ENCODE results near the gene KPTN. TPM values are rescaled to one million over a fixed set of nuclear protein-coding genes. Genes with fewer than 3 reads are reported as not detected.

KPTN gene
- total RNA-seq, 2 donors from 2014 or later: 14.7 to 22.9 TPM

GRCh38 chr19:47529018-47529742 is 45.2 kb upstream of the KPTN start:
- Histone ChIP-seq H3K27me3 (ENCODE audit: control insufficient read depth, insufficient read depth, low read length, poor library complexity, severe bottlenecking) (no peaks in the 10 kb centered on the region), H3K27ac (ENCODE audit: low read depth, low read length) (no peak overlapping the region), H3K9ac (ENCODE audit: extremely low read depth, low read length, poor library complexity, severe bottlenecking) (no peak overlapping the region), H3K36me3 (ENCODE audit: control insufficient read depth, insufficient read depth, low read length) (no peaks in the 10 kb centered on the region), H3K4me3 (ENCODE audit: low read length) (no peak overlapping the region), H3K4me1 (ENCODE audit: control insufficient read depth, insufficient read depth, low read length) (no peaks in the 10 kb centered on the region), H3K9me3 (ENCODE audit: control insufficient read depth, low read length) (no peaks in the 10 kb centered on the region)
- TF ChIP-seq CTCF (conservative IDR thresholded peaks at IDR 0.05): no peak
- Mint-ChIP-seq H3K4me3 (no peak overlapping the region), H3K36me3 (ENCODE audit: low read depth) (no peaks in the 10 kb centered on the region), H3K27me3 (ENCODE audit: insufficient read depth) (peaks cover 2% of the 10 kb centered on the region), H3K4me1 (no peaks in the 10 kb centered on the region), H3K27ac (no peak overlapping the region), H3K9me3 (no peaks in the 10 kb centered on the region)
- DNase-seq: no peak
- 84 to 90% methylated on average over 6 to 16 of the region's 16 CpGs for WGBS, 2 experiments (ENCODE audit: insufficient coverage in 1 of 2, insufficient read length in 1 of 2)

- H3K36me3 Mint-ChIP-seq (ENCODE audit: low read depth): no peaks in the 10 kb centered on the region
Measured at GRCh38 chr19:47526798-47527197, 42.8 kb upstream of the KPTN start.

GRCh38 chr19:47523473-47523872 is 39.5 kb upstream of the KPTN start:
- Histone ChIP-seq H3K4me1 (ENCODE audit: control insufficient read depth, insufficient read depth, low read length) (peaks cover 8% of the 10 kb centered on the region), H3K9ac (ENCODE audit: extremely low read depth, low read length, poor library complexity, severe bottlenecking) (no peak overlapping the region), H3K4me3 (ENCODE audit: low read length) (no peak overlapping the region), H3K36me3 (ENCODE audit: control insufficient read depth, insufficient read depth, low read length) (no peaks in the 10 kb centered on the region), H3K9me3 (ENCODE audit: control insufficient read depth, low read length) (no peaks in the 10 kb centered on the region), H3K27ac (ENCODE audit: low read depth, low read length) (no peak overlapping the region), H3K27me3 (ENCODE audit: control insufficient read depth, insufficient read depth, low read length, poor library complexity, severe bottlenecking) (no peaks in the 10 kb centered on the region)
- Mint-ChIP-seq H3K27ac (no peak overlapping the region), H3K4me1 (peaks cover 22% of the 10 kb centered on the region), H3K36me3 (ENCODE audit: low read depth) (no peaks in the 10 kb centered on the region), H3K27me3 (ENCODE audit: insufficient read depth) (no peaks in the 10 kb centered on the region), H3K9me3 (no peaks in the 10 kb centered on the region), H3K4me3 (no peak overlapping the region)
- WGBS, 2 experiments (ENCODE audit: insufficient coverage in 1 of 2, insufficient read length in 1 of 2): 82 to 86% methylated on average over 2 to 7 of the region's 7 CpGs
- no peak for DNase-seq
- no peak for TF ChIP-seq CTCF (conservative IDR thresholded peaks at IDR 0.05)

More at GRCh38 chr19:47526798-47527197, 42.8 kb upstream of the KPTN start:
- Histone ChIP-seq H3K9ac (ENCODE audit: extremely low read depth, low read length, poor library complexity, severe bottlenecking) (no peak overlapping the region), H3K36me3 (ENCODE audit: control insufficient read depth, insufficient read depth, low read length) (no peaks in the 10 kb centered on the region), H3K9me3 (ENCODE audit: control insufficient read depth, low read length) (no peaks in the 10 kb centered on the region), H3K27me3 (ENCODE audit: control insufficient read depth, insufficient read depth, low read length, poor library complexity, severe bottlenecking) (no peaks in the 10 kb centered on the region), H3K4me1 (ENCODE audit: control insufficient read depth, insufficient read depth, low read length) (no peaks in the 10 kb centered on the region), H3K4me3 (ENCODE audit: low read length) (no peak overlapping the region), H3K27ac (ENCODE audit: low read depth, low read length) (no peak overlapping the region)
- DNase-seq: no peak
- Mint-ChIP-seq H3K9me3 (no peaks in the 10 kb centered on the region), H3K27me3 (ENCODE audit: insufficient read depth) (no peaks in the 10 kb centered on the region), H3K4me1 (peaks cover 1% of the 10 kb centered on the region), H3K27ac (no peak overlapping the region), H3K4me3 (no peak overlapping the region)
- WGBS, 2 experiments (ENCODE audit: insufficient coverage in 1 of 2, insufficient read length in 1 of 2): 80 to 91% methylated on average over 3 of the region's 3 CpGs
- no peak for TF ChIP-seq CTCF (conservative IDR thresholded peaks at IDR 0.05)
